Natural killer cell (primary cell): ENCODE data around the gene ACSBG1. TPM values are rescaled to one million over a fixed set of nuclear protein-coding genes. Genes with fewer than 3 reads are reported as not detected.

ENCODE experiments used
- ATAC-seq, 3 donors: fragments of 150-1000 bp in 2 of 3; fragments of 200-7000 bp in 1 of 3; cut with Tn5 transposase; 1 replicate in 1 of 3; 2 replicates in 2 of 3; pipeline ENCODE4 v1.10.0; 2021; ENCODE audit warnings: mild to moderate bottlenecking in 2 of 3, moderate library complexity in 2 of 3
- DNase-seq, 2 donors: peaks; one replicate each; pipeline versions ENCODE4 v3.0.0 to v3.0.0-alpha.2; 2013 to 2021; ENCODE audit warnings: mixed read lengths in 1 of 2
- H3K27ac ChIP-seq: one replicate; pipeline ENCODE4 v1.5.1; 2013; ENCODE audit warnings: mild to moderate bottlenecking, low read length
- H3K27me3 ChIP-seq: one replicate; pipeline ENCODE4 v1.6.1; 2013; ENCODE audit warnings: low read length; ENCODE audit not compliant: control insufficient read depth, insufficient read depth
- H3K36me3 ChIP-seq: one replicate; pipeline ENCODE4 v1.6.1; 2013; ENCODE audit warnings: low read length; ENCODE audit not compliant: control insufficient read depth, insufficient read depth
- H3K4me1 ChIP-seq: one replicate; pipeline ENCODE4 v1.6.1; 2013; ENCODE audit warnings: low read length; ENCODE audit not compliant: control insufficient read depth, insufficient read depth
- H3K4me3 ChIP-seq: one replicate; pipeline ENCODE4 v1.5.1; 2013; ENCODE audit warnings: low read length
- H3K9me3 ChIP-seq: one replicate; pipeline ENCODE4 v1.6.1; 2013; ENCODE audit warnings: low read length; ENCODE audit not compliant: control insufficient read depth, insufficient read depth
- H3K27ac Mint-ChIP-seq, 2 donors: one replicate each; pipeline ENCODE4 v1.8.0; 2022; ENCODE audit warnings: mild to moderate bottlenecking in 2 of 2, mixed read lengths in 2 of 2, moderate library complexity in 1 of 2
- H3K27me3 Mint-ChIP-seq, 2 donors: one replicate each; pipeline ENCODE4 v1.8.0; 2022; ENCODE audit warnings: low read depth in 2 of 2, mixed read lengths in 2 of 2
- H3K36me3 Mint-ChIP-seq: one replicate; pipeline ENCODE4 v1.8.0; 2022; ENCODE audit warnings: mixed read lengths
- H3K4me1 Mint-ChIP-seq, 2 donors: one replicate each; pipeline ENCODE4 v1.8.0; 2022; ENCODE audit warnings: mixed read lengths in 2 of 2
- H3K4me3 Mint-ChIP-seq: one replicate; pipeline ENCODE4 v1.8.0; 2022; ENCODE audit warnings: mild to moderate bottlenecking, moderate library complexity, mixed read lengths
- H3K9me3 Mint-ChIP-seq, 2 donors: one replicate each; pipeline ENCODE4 v1.8.0; 2022; ENCODE audit warnings: mixed read lengths in 2 of 2
- CTCF ChIP-seq: fragments of 200-600 bp; IDR thresholded peaks from one replicate; pipeline ENCODE4 v1.8.0; 2022; ENCODE audit warnings: antibody characterized with exemption
- WGBS: methylation state at CpG from one replicate; pipeline ENCODE4 v1.1.7; 2013; ENCODE audit warnings: missing lambda C conversion rate; ENCODE audit not compliant: insufficient coverage; 5-methylcytosine and 5-hydroxymethylcytosine counted together
- intact Hi-C: fragments of 100-400 bp; cut with micrococcal nuclease; formaldehyde crosslinking; loops from one replicate; pipeline ENCODE4 v1.14.2; 2022
- total RNA-seq, 4 donors: library from RNA; stranded (reverse); fragments of 120-200 nt in 1 of 4; gene quantifications; one replicate each; pipeline versions ENCODE4 v1.2.3 to v1.2.4, GENCODE V29; 2013 to 2022

The ACSBG1 gene
- total RNA-seq, 3 donors from 2014 or later (not counting 1 experiment from before 2014, with no cell fraction given), result 0.07 TPM; not detected in 2

DNA sequence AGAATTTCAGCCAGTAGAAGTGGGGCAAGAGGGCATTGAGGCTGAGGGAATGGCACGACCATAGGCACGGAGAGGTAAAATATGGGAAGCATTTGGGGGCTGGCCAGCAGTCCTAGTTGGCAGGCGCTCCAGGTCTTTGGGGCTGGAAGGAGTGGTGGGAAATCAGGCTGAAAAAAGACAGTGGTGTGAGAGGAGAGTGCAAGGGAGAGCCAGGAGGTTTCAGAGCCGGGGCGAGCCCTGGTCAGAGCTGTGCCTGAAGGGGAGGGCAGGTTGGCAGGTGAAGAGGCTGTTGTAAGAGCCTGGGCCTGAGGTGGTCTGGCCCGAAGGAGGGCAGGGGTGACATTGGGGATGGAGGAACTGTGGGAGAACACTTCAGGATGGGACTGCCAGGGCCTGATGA lies 86.8 kb downstream of the ACSBG1 start:
- Histone ChIP-seq H3K27me3 (no peaks in the 10 kb centered on the region), H3K27ac (no peak overlapping the region), H3K4me3 (no peak overlapping the region), H3K4me1 (peaks cover 17% of the 10 kb centered on the region), H3K9me3 (no peaks in the 10 kb centered on the region), H3K36me3 (no peaks in the 10 kb centered on the region)
- 98% methylated on average over 6 of the region's 6 CpGs for WGBS
- TF ChIP-seq CTCF, result no peak
- intact Hi-C loops, result loop anchor here (5.0 kb wide), 1 partner anchor 150 kb away; the partner anchor contains the start of gene SKIC8
- Mint-ChIP-seq H3K36me3 (no peaks in the 10 kb centered on the region), H3K27ac (peak overlapping the region; percentile 56 to 91), H3K4me1 (peaks cover 22 to 28% of the 10 kb centered on the region in 2 donors), H3K27me3 (no peaks in the 10 kb centered on the region), H3K4me3 (peak overlapping the region; percentile 55), H3K9me3 (no peaks in the 10 kb centered on the region)
- DNase-seq (no peak), ATAC-seq (no peak)

DNA sequence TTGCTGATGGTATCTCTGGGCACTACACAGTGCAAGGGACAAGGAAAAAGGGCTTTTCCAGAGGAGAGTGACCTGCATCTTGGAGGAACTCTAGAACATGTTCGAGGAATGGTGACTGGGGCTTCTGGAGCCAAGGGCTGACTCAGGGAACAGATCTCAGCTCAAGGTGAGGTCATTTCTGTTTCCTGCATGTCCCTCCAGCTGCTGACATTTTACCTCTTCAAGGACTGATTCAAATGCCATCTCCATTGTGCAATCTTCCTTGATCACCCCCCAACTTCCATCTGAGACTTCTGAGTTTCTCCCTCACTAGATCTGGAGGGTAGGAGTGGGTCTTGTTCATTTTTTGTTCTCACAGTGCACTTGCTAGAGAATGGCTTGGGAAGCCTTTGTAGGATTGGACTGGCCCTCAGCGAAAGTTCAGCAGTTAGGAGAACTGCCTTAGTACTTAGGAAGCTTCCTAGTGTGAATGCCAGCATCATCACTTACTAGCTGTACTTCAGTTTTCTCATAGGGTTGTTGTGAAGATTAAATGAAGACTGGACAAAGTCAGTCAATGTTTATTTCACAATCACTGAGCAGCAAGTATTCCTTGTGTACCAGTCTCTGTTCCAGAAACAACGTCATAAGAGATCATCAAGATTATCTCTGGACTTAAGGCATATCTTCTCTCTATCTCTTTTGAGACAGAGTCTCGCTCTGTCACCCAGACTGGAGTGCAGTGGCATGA lies 87.8 kb downstream of the ACSBG1 start:
- Histone ChIP-seq H3K27ac (no peak overlapping the region), H3K36me3 (no peaks in the 10 kb centered on the region), H3K27me3 (no peaks in the 10 kb centered on the region), H3K4me3 (no peak overlapping the region), H3K9me3 (no peaks in the 10 kb centered on the region), H3K4me1 (peaks cover 17% of the 10 kb centered on the region)
- ATAC-seq (no peak), DNase-seq (no peak)
- peaks cover 22 to 28% of the 10 kb centered on the region in 2 donors for H3K4me1 Mint-ChIP-seq
- H3K9me3 Mint-ChIP-seq, result no peaks in the 10 kb centered on the region
- H3K4me3 Mint-ChIP-seq, result peak overlapping the region; percentile 55
- intact Hi-C loops, result loop anchor here (5.0 kb wide), 1 partner anchor 151 kb away; the partner anchor contains the start of gene SKIC8
- TF ChIP-seq CTCF, result no peak
- no peaks in the 10 kb centered on the region for H3K36me3 Mint-ChIP-seq
- no peaks in the 10 kb centered on the region for H3K27me3 Mint-ChIP-seq
- peak overlapping the region in 1 of 2 donors; percentile 56 for H3K27ac Mint-ChIP-seq
- 97% methylated on average over 4 of the region's 4 CpGs for WGBS

DNA sequence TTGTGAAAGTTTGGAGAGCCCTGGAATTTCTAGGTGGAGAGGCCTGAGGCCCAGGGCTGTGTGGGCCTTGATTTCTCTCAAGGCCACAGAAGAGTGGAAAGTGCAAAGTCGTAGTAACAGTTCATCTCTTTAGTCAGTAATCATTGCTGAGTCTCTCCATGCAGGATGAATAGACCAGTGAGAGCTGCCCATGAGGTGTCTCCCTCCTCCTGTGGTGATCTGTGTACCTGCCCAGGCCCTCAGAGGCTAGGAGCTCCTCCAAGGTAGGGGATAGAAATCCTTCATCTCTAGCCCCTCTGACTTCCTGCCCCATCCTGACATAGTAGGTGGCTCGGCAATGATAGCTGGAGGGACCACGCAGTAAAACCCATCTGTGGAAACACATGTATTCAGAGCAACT lies 92.0 kb downstream of the ACSBG1 start:
- Histone ChIP-seq H3K27me3 (no peaks in the 10 kb centered on the region), H3K36me3 (no peaks in the 10 kb centered on the region), H3K4me1 (no peaks in the 10 kb centered on the region), H3K27ac (no peak overlapping the region), H3K9me3 (no peaks in the 10 kb centered on the region), H3K4me3 (no peak overlapping the region)
- H3K9me3 Mint-ChIP-seq, result no peaks in the 10 kb centered on the region
- H3K36me3 Mint-ChIP-seq, result no peaks in the 10 kb centered on the region
- WGBS, result 92% methylated on average over 3 of the region's 3 CpGs
- peaks cover 2 to 3% of the 10 kb centered on the region in 2 donors for H3K4me1 Mint-ChIP-seq
- TF ChIP-seq CTCF, result no peak
- no peak overlapping the region for H3K4me3 Mint-ChIP-seq
- intact Hi-C loops, result no loop called here
- ATAC-seq (no peak), DNase-seq (no peak)
- no peaks in the 10 kb centered on the region for H3K27me3 Mint-ChIP-seq
- H3K27ac Mint-ChIP-seq, result no peak overlapping the region

DNA sequence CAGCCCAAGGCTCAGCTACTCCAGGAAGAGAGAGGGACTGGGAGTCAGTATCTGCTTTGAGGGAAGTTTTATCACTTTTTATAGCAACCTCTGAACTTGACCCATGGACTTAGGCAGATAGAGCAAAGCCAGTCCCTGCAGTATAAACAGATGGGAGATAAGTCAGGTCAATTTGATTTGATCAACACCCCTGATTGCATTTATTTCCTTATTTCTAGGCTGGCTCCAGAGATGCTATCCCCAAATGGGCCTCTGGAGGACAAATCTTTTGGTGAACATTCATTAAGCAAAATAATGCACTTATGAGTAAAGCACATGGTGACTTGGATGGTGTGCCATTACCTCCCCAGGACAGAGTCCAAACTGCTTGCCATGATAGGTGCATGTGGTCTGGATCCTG lies 94.1 kb downstream of the ACSBG1 start:
- no peaks in the 10 kb centered on the region for H3K4me1 Mint-ChIP-seq
- H3K4me3 ChIP-seq, result no peak overlapping the region
- no peak for TF ChIP-seq CTCF
- H3K27me3 ChIP-seq, result no peaks in the 10 kb centered on the region
- no peaks in the 10 kb centered on the region for H3K27me3 Mint-ChIP-seq
- H3K9me3 Mint-ChIP-seq, result no peaks in the 10 kb centered on the region
- ATAC-seq (no peak), DNase-seq (no peak)
- no peak overlapping the region for H3K4me3 Mint-ChIP-seq
- H3K9me3 ChIP-seq, result no peaks in the 10 kb centered on the region
- no peaks in the 10 kb centered on the region for H3K36me3 Mint-ChIP-seq
- H3K27ac Mint-ChIP-seq, result no peak overlapping the region
- no peak overlapping the region for H3K27ac ChIP-seq
- H3K4me1 ChIP-seq, result no peaks in the 10 kb centered on the region
- intact Hi-C loops, result no loop called here
- H3K36me3 ChIP-seq, result no peaks in the 10 kb centered on the region
